GM20431 (cell line): ENCODE results near the gene AP2S1.
"Not testable (repeated sequence)": the region's sequence is repeated elsewhere in the genome, so short reads cannot be mapped to it uniquely, and the experiment has no call there.

Experiments used
- in situ Hi-C: fragments of 300-500 bp; cut with MseI, MboI; formaldehyde crosslinking; loops from one replicate; pipeline ENCODE4 v1.15.0; 2020; ENCODE audit warnings: low sequenced_read_pairs; ENCODE audit not compliant: unreplicated experiment

AP2S1 gene

DNA sequence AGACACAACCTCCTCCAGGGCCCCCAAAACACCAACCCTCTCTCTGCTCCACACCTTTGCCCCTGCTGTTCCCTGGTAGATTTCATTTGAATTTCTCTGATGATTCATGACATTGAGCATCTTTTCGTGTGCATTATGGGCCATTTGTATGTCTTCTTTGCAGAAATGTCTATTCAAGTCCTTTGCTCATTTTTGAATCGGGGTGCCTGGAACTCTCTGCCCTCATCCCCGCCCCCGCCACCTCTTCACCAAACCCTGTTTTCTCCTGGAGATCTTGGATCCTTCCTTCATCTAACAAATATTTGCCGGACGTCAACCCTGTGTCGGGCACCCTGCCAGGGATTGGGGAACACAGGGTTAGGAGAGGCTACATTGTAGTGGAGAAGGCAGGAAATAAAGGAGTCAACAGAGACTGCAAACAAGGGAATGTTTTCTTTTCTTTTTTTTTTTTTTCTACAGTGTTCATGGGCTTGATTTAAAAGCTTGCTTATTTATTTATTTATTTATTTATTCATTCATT is 36.7 kb downstream of the AP2S1 start:
- in situ Hi-C loops, result no loop called here

DNA sequence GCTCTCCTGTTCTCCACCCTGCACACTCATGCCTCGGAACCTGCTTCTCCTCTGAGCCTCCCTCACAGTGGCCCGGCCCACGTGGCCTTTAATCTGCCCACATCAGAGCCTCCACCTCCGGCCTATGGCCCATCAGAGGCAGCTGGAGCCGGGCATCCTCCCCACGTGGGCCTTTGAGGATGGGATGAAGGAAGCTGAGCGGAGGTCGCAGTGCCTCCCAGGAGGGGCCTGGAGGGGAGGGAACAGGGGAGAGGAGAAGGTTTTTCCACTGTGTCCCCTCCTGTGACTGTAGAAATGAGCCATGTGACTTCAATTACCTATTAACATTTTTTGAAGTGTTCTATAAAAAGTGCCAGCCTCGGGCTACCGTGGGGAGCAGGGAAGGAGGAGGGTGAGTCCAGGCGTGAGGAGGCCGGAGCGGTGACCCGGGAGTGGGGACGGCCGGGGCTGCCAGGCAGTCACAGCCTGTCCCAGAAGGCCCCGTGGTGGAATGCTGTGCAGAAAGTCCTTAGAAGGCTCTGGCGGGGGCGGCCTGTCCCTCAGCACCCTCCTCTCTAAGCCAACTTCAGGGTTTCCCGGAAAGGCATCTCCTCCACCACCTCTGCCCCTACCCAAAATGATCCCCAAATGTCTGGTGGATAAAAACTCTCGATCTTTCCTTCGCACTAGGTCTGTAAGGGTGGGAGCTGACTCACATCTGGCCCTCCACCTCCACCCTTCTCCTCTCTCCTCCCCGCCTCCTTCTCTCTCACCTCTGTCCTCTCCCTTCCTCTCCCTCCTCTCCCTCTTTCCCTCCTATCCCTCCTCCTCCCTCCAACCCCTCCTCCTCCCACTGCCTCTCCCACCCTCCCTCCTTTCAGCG is 37.4 kb downstream of the AP2S1 start:
- in situ Hi-C loops, result no loop called here

DNA sequence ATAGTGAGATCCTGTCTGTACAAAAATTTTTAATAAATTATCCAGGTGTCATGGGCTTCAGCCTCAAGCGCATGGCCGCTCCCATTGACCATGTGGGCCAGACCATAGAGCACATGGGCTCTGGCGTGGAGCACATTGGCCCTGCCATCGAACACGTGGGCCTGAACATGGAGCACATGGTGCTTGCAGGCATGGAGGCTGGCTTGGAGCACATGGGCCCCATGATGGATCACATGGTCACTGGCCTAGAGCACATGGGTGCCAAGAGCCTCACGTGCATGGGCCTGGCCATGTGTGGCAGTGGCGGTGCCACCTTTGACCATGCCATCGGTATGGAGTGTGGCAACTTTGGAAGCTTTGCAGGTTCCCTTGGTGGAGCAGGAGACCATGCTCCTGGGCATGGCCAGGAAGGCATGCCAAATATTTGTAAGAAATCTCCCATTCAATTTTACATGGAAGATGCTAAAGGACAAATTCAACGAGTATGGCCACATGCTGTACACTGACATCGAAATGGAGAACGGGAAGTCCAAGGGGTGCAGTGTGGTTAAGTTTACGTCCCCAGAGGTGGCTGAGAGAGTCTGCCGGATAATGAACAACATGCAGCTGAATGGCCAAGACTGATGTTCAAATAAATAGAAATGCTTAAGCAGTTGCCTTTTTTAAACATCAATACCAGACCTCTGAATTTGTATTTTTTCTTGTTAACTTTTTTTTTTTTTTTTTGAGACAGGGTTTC is 40.9 kb downstream of the AP2S1 start:
- in situ Hi-C loops, result no loop called here

DNA sequence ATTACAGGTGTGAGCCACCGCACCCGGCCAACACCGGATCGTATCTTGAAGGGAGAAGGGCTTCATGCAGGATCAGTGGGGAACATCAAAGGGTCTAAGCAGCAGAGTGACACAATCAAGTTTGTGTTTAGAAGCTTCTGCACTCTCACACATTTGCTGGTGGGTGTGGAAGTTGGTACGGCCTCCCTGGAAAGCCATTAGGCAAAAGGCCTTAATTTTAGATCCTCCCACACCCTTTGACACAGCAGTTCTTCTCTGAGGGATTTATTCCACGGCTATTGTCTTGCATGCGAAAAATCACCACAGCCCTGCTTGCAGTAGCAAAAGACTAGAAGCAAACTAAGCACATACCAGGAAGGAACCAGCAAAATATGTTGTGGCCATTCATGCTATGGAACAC is 44.0 kb downstream of the AP2S1 start:
- in situ Hi-C loops, result no loop called here

DNA sequence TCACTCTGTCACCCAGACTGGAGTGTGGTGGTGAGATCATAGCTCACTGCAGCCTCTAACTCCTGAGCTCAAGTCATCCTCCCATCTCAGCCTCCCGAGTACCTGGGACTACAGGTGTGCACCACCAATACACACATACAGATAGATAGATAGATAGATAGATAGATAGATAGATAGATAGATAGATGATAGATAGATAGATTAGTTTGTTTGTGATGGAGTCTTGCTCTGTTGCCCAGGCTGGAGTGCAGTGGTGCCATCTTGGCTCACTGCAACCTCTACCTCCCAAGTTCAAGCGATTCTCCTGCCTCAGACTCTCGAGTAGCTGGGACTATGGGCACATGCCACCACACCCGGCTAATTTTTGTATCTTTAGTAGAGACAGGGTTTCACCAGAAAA is 46.2 kb downstream of the AP2S1 start:
- in situ Hi-C loops, result not testable (repeated sequence)

DNA sequence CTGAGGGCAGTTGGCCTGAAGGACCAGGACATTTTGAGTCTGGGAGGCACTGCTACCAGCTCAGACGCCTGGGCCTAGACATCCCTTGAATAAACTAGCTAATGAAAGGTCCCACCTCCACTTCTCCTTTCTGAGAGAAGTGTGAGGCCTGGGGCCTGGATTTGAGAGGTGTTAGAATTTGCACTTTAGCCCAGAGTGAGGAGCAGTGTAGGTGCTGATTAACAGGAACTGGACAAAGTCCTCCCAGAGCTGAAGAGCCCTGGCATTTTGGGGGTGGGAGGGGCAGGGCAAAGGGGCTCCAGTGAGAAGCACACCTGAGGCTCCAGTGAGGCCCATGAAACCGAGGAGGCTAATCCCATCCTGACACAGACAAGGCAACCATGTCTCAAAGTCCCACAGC is 47.1 kb downstream of the AP2S1 start:
- in situ Hi-C loops, result no loop called here

DNA sequence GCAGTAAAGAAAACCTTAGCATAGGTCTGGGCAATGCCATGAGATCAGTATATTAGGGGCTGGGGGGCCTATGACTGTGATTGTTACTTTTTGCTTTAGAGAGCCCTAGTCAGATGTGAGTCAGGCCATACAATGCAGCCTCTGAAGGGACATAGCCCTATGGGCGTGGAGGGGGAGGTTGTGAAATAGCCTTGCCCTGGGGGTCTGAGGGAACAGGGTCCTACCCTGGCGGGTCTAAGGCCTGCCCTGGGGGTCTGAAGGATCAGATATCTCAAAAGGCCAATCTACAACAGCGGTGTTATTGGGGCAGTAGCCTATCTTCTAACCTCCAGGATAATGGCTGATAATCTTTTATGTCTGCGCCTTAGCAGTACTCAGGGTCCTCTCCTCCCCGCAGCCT is 48.5 kb downstream of the AP2S1 start:
- in situ Hi-C loops, result no loop called here

DNA sequence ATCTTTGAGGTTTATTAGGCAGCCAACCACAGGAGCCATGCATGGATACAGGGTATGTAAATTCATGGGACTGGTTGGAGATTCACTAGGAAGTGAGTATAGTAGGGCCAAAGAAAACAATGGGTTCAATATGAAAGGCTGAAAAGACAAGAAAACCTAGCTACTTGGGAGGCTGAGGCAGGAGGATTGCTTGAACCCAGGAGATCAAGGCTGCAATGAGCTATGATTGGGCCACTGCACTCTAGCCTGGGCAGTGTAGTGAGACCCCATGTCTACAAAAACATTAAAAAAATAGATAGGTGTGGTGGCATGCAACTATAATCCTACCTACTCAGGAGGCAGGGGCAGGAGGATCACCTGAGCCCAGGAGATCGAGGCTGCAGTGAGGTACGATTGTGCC is 51.9 kb downstream of the AP2S1 start:
- in situ Hi-C loops, result no loop called here

DNA sequence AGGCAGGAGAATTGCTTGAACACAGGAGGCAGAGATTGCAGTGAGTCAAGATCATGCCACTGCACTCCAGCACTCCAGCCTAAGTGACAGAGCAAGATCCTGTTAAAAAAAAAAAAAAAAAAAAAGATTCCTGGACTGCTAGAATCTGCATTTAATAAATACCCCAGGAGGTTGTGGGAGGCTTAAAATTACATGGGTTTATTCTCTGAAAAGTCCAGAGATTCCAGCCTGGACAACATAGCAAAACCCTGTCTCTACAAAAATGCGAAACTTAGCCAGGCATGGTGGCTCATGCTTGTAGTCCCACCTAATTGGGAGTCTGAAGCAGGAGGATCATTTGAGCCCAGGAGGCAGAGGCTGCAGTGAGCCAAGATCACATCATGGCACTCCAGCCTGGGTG is 52.8 kb downstream of the AP2S1 start:
- in situ Hi-C loops, result no loop called here

DNA sequence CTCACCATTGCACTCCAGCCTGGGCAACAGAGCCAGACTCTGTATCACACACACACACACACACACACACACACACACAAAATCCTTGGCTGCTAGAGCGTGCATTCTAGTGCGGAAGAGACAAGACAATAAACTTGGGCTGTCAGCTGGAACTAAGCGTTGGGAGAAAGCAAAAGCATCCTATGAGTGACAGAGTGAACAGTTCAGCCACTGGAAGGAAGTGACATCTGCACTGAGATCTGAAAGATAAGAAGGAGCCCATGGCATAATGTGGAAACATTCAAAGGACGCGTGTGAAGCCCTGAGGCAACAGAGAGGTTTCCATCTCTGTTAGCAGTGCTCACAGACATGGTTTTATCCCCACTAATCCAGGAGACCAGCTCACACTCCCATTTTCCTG is 58.7 kb downstream of the AP2S1 start:
- in situ Hi-C loops, result no loop called here

DNA sequence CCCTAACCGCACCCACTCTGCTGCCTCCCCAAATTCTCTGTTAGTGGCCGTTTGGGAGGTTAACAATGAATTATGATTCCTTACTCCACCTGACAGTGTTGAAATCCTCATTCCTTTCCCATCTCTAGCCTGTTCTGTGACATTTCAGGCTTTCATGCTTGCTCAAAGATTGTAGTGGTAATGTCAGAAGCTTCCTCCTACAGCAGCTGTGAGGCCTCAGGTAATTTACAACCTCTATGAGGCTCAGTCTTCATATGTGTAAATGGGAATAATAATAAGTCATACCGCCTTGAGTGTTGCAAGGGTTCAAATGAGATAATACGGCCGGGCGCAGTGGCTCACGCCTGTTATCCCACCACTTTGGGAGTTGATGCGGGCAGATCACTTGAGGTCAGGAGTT is 61.3 kb downstream of the AP2S1 start:
- in situ Hi-C loops, result no loop called here

DNA sequence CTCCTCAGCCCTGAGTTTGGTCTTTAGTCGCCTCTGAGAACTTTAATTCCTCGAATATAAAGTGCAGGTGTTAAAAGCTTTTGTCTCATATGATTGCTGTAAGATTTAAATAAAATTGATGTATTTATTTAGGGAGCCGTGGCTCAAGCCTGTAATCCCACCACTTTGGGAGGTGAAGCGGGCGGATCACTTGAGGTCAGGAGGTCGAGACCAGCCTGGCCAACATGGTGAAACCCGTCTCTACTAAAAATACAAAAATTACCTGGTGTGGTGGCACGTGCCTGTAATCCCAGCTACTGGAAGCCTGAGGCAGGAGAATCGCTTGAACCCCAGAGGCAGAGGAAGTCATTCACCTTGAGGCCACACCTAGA is 61.7 kb downstream of the AP2S1 start:
- in situ Hi-C loops, result no loop called here

DNA sequence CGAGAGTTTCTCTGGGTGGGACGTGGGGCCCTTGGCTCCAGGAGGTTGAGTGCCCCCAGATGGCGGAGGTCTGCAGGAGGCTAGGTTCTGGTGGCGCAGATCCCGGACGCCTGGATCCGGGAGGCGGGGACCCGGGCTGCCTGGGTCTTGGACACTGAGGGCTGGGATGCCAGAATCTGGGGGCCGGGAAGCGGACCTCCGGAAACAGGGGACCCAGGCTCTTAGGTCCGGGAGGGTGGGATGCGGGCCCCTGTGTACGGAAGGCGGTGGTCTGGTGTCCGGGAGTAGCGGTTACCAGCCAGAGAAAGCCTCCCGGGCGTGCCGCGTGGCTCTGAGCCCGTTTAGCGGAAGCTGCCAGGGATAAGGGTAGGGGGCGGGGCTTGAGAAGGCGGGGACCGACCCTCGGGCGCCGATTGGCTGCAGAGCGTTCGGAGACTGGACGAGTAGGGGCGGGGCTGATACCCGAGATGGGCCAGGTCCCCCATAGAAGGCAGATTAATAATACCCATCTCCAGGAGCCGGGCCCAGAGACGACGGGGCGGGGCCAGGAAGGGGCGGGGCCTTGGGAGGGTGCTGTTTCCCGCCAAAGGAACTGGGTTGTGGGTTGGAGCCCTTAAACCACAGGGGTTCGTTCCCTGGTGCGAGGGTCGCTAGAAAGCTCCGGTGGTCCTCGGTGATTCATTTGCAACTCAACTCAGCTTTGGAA is 62.2 kb downstream of the AP2S1 start, which contains the start of gene SLC1A5:
Gene SLC1A5, minus strand, starts transcription at position 333 of the 706 bp plus-strand sequence. CDS start 629 bp downstream, outside the sequence.
- in situ Hi-C loops, result no loop called here
